Panc1 (cell line): Measurements from ENCODE around the gene OOEP. TPM values are rescaled to one million over a fixed set of nuclear protein-coding genes. Genes with fewer than 3 reads are reported as not detected.

Experiments used
- ATAC-seq: fragments of 200-7000 bp; cut with Tn5 transposase; 2 replicates; pipeline ENCODE4 v1.9.1; 2020; ENCODE audit warnings: mild to moderate bottlenecking, moderate library complexity
- BruUV-seq: library from RNA; stranded (reverse); fragments of 400-500 nt; replicated peaks from 2 replicates; lab custom pipeline; 2021; lab: Mats Ljungman, UMichigan
- CTCF ChIA-PET: fragments of 300-600 bp; sonication (Branson Sonifier 250); formaldehyde crosslinking; loops from one replicate; lab custom pipeline; 2022; ENCODE audit warnings: antibody characterized with exemption; lab: Charles Lee
- POLR2A ChIA-PET: fragments of 300-600 bp; sonication (Branson Sonifier 250); formaldehyde crosslinking; loops from one replicate; lab custom pipeline; 2022; ENCODE audit warnings: antibody characterized with exemption; lab: Charles Lee
- DNase-seq: peaks from one replicate; pipeline ENCODE4 v3.0.0-alpha.2; 2010; ENCODE audit warnings: low read depth, low spot score
- H3K27ac ChIP-seq: 2 replicates; pipeline ENCODE4 v1.5.1; 2011; ENCODE audit warnings: mild to moderate bottlenecking, low read length, inconsistent platforms
- H3K27me3 ChIP-seq: fragments of 200-500 bp; sonication (Bioruptor generic); 2 replicates; pipeline ENCODE4 v1.6.0; 2014; ENCODE audit warnings: low read length, inconsistent platforms; ENCODE audit not compliant: control insufficient read depth, insufficient read depth
- H3K36me3 ChIP-seq: fragments of 200-500 bp; sonication (Bioruptor generic); 2 replicates; pipeline ENCODE4 v1.5.1; 2014; ENCODE audit warnings: inconsistent platforms, mild to moderate bottlenecking, low read length, moderate library complexity; ENCODE audit not compliant: control insufficient read depth, insufficient read depth
- H3K4me1 ChIP-seq: 2 replicates; pipeline ENCODE4 v1.5.1; 2011; ENCODE audit warnings: inconsistent platforms, mild to moderate bottlenecking, low read length, moderate library complexity; ENCODE audit not compliant: control insufficient read depth, insufficient read depth
- H3K4me3 ChIP-seq, 2 experiments: 2 replicates each; pipeline ENCODE4 v1.5.1; 2011 to 2012; ENCODE audit warnings: low read depth in 2 of 2, low read length in 2 of 2, mild to moderate bottlenecking in 2 of 2, inconsistent platforms in 1 of 2, moderate library complexity in 1 of 2
- H3K9me3 ChIP-seq: fragments of 200-500 bp; sonication (Bioruptor generic); 2 replicates; pipeline ENCODE4 v1.5.1; 2014; ENCODE audit warnings: low read depth, mild to moderate bottlenecking, inconsistent platforms, low read length, moderate library complexity; ENCODE audit not compliant: control insufficient read depth, insufficient read depth
- CTCF ChIP-seq: fragments of 450-650 bp; IDR thresholded peaks from 2 replicates; pipeline ENCODE4 v1.5.1; 2017; ENCODE audit warnings: mild to moderate bottlenecking
- POLR2AphosphoS5 ChIP-seq: IDR thresholded peaks from 2 replicates; pipeline ENCODE4 v1.6.1; 2012; ENCODE audit warnings: mild to moderate bottlenecking, low read depth, low read length, moderate library complexity
- SIN3A ChIP-seq: IDR thresholded peaks from 2 replicates; pipeline ENCODE4 v1.6.1; 2012; ENCODE audit warnings: low read depth, mild to moderate bottlenecking, low read length, moderate library complexity, borderline replicate concordance; ENCODE audit not compliant: insufficient read depth
- TCF7L2 ChIP-seq: IDR thresholded peaks from 2 replicates; pipeline ENCODE4 v1.6.1; 2011; ENCODE audit warnings: mild to moderate bottlenecking, low read depth, low read length, inconsistent platforms
- in situ Hi-C: cut with HindIII; loops from 2 replicates; pipeline ENCODE4 v1.10.0; 2016; ENCODE audit warnings: low sequenced_read_pairs, low pct_unique_long_range_greater_than_20kb
- intact Hi-C: fragments of 100-400 bp; cut with micrococcal nuclease; formaldehyde crosslinking; loops from one replicate; pipeline ENCODE4 v1.10.0; 2022; ENCODE audit not compliant: unreplicated experiment
- total RNA-seq: library from RNA; stranded (reverse); gene quantifications from one replicate; pipeline ENCODE4 v1.2.1, GENCODE V29; 2021; ENCODE audit not compliant: unreplicated experiment
- TF ChIP-seq, protein P1 (sequence below), 2 experiments: IDR thresholded peaks; 2 replicates each; pipeline ENCODE4 v1.6.1; 2011 to 2012; ENCODE audit warnings: low read depth in 2 of 2, control low read depth in 1 of 2, low read length in 1 of 2, mild to moderate bottlenecking in 1 of 2, moderate library complexity in 1 of 2; ENCODE audit not compliant: insufficient read depth in 1 of 2

Gene OOEP
- total RNA-seq, 1 experiment from 2014 or later, result 10.6 TPM

GRCh38 chr6:73413102-73413501 is 43.4 kb upstream of the OOEP start:
- ChIA-PET POLR2A (no interaction called here), CTCF (no interaction called here)
- BruUV-seq, result no TSS peak
- Histone ChIP-seq H3K4me3 (no peak overlapping the region), H3K27ac (no peak overlapping the region), H3K36me3 (peaks cover 51% of the 10 kb centered on the region), H3K9me3 (no peaks in the 10 kb centered on the region), H3K27me3 (no peaks in the 10 kb centered on the region), H3K4me1 (no peaks in the 10 kb centered on the region)
- intact Hi-C loops, result no loop called here
- no peak for ATAC-seq
- no peak for TF ChIP-seq POLR2AphosphoS5
- TF ChIP-seq CTCF, result no peak
- no peak for TF ChIP-seq SIN3A
- TF ChIP-seq, protein P1, sequence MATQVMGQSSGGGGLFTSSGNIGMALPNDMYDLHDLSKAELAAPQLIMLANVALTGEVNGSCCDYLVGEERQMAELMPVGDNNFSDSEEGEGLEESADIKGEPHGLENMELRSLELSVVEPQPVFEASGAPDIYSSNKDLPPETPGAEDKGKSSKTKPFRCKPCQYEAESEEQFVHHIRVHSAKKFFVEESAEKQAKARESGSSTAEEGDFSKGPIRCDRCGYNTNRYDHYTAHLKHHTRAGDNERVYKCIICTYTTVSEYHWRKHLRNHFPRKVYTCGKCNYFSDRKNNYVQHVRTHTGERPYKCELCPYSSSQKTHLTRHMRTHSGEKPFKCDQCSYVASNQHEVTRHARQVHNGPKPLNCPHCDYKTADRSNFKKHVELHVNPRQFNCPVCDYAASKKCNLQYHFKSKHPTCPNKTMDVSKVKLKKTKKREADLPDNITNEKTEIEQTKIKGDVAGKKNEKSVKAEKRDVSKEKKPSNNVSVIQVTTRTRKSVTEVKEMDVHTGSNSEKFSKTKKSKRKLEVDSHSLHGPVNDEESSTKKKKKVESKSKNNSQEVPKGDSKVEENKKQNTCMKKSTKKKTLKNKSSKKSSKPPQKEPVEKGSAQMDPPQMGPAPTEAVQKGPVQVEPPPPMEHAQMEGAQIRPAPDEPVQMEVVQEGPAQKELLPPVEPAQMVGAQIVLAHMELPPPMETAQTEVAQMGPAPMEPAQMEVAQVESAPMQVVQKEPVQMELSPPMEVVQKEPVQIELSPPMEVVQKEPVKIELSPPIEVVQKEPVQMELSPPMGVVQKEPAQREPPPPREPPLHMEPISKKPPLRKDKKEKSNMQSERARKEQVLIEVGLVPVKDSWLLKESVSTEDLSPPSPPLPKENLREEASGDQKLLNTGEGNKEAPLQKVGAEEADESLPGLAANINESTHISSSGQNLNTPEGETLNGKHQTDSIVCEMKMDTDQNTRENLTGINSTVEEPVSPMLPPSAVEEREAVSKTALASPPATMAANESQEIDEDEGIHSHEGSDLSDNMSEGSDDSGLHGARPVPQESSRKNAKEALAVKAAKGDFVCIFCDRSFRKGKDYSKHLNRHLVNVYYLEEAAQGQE (IDR thresholded peaks at IDR 0.05; ENCODE audit: insufficient read depth in 1 of 2, low read depth in 2 of 2, low read length in 1 of 2), result no peak
- no peak for TF ChIP-seq TCF7L2
- DNase-seq, result no peak
- in situ Hi-C loops, result no loop called here

- Histone ChIP-seq H3K27me3 (no peaks in the 10 kb centered on the region), H3K27ac (no peak overlapping the region), H3K4me3 (no peak overlapping the region), H3K36me3 (peaks cover 41% of the 10 kb centered on the region), H3K4me1 (no peaks in the 10 kb centered on the region), H3K9me3 (no peaks in the 10 kb centered on the region)
- CTCF ChIA-PET, result no interaction called here
- in situ Hi-C loops (no loop called here), intact Hi-C loops (no loop called here)
- DNase-seq (no peak), ATAC-seq (no peak)
- POLR2A ChIA-PET, result no interaction called here
- TF ChIP-seq, protein P1 (IDR thresholded peaks at IDR 0.05; ENCODE audit: insufficient read depth in 1 of 2, low read depth in 2 of 2, low read length in 1 of 2), result no peak
- no peak for TF ChIP-seq TCF7L2
- no peak for TF ChIP-seq SIN3A
- no peak for TF ChIP-seq POLR2AphosphoS5
- no peak for TF ChIP-seq CTCF
- no TSS peak for BruUV-seq
These were observed 39.7 kb upstream of the OOEP start for GRCh38 chr6:73409395-73409794.
